Stimulated activated CD4-positive, alpha-beta T cell treated with anti-CD3 and anti-CD28 coated beads, Interleukin-12 subunit alpha, Interleukin-12 subunit beta, amount 100 ng/mL, for 48 hours (primary cell): Measurements from ENCODE around the gene STRIT1.
"Not testable (repeated sequence)": the region's sequence is repeated elsewhere in the genome, so short reads cannot be mapped to it uniquely, and the experiment has no call there.

ENCODE experiments used
- DNase-seq, 3 donors: peaks; one replicate each; pipeline ENCODE4 v3.0.0-alpha.2; 2020; ENCODE audit warnings: low read depth in 2 of 3, low spot score in 1 of 3

The STRIT1 gene

GRCh38 chr3:155271343-155271613, 22.2 kb downstream of the STRIT1 start:
- DNase-seq = no peak

- DNase-seq = no peak
These were observed 22.8 kb downstream of the STRIT1 start for GRCh38 chr3:155270485-155271342.

DNA sequence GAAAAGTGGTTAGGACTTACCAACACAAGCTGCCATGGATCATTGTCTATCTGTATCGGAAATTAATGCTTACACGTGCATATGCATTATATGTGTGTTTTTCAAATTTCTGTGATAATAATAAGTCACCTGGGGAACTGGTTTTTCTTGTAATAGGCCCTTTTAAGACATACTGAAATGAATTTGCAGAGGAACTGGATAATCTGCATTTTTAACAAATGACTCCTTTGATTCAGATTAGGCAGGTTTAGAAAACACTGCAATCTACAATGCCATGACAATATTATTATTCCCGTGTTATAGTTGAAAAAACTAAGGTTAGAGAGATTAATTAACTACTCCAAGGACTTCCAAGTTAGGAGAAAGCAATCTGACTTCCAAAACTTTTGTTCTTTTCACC, 23.4 kb downstream of the STRIT1 start:
- DNase-seq = no peak

- DNase-seq = not testable (repeated sequence)
These were observed 30.6 kb downstream of the STRIT1 start for GRCh38 chr3:155262855-155263254.

GRCh38 chr3:155262295-155262694, 31.2 kb downstream of the STRIT1 start:
- no peak for DNase-seq

- no peak for DNase-seq
These were observed 39.0 kb downstream of the STRIT1 start for GRCh38 chr3:155254445-155254844.

GRCh38 chr3:155252535-155252934, 40.9 kb downstream of the STRIT1 start:
- no peak for DNase-seq

- DNase-seq = no peak
These were observed 41.5 kb downstream of the STRIT1 start for GRCh38 chr3:155252021-155252420.

- no peak for DNase-seq
These were observed 44.8 kb downstream of the STRIT1 start for GRCh38 chr3:155248531-155249187.

GRCh38 chr3:155244699-155245098, 48.8 kb downstream of the STRIT1 start:
- no peak for DNase-seq

GRCh38 chr3:155244216-155244615, 49.3 kb downstream of the STRIT1 start:
- DNase-seq = no peak

- DNase-seq = no peak
These were observed 50.0 kb downstream of the STRIT1 start for GRCh38 chr3:155243512-155243921.

DNA sequence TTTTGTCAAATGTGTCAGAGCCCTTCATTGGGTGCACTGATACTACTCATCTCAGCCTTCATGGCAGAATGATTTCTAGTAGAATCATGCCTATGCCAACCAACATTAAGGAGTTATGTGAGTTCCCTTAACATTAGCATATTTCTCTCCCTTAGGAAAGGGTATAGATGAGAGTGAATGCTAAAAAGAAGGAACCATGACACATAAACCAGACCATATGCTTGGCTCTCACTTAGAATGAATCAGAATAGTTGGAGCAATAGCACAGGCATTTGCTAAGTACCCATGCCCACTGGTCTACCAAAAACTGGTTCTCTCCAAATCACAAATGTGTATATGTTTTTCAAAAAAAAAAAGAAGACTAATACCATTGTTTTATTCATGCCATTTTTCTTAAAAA, 51.1 kb downstream of the STRIT1 start:
- DNase-seq = no peak

DNA sequence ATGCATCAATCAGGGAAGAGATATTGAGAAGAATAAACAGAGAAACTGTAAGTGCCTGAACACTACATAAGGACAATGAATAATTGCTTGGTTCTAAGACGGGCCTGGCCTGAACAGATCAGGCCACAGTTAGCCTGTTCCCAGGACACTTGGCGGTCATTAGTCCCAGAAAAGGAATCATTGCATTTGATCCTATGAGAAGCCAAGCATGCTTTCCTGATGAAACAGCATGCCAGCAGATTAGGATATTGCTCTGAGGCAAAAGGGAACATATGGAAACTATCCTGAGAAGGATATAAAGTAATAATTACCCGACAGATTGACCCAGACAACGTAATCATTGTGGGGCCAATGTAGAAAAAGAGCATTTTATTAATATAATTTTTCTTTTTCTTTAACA, 51.9 kb downstream of the STRIT1 start:
- no peak for DNase-seq
